Right lobe of liver (tissue), 4 donors: ENCODE data around the gene SLC2A1.

Source experiments
- POLR2A ChIP-seq: fragments of 450-650 bp; IDR thresholded peaks from one replicate; pipeline ENCODE4 v1.6.1; 2017; ENCODE audit warnings: antibody characterized with exemption, mild to moderate bottlenecking
- TF ChIP-seq, protein P1 (sequence below), 4 donors: fragments of 200-600 bp in 3 of 4; fragments of 450-650 bp in 1 of 4; IDR thresholded peaks; one replicate each; pipeline versions ENCODE4 v1.5.1 to v1.8.0; 2016 to 2022; ENCODE audit warnings: antibody characterized with exemption in 4 of 4, mild to moderate bottlenecking in 2 of 4
- donor health status: DM: no; HTN: no; CAD: no.
- donor health status: DM: no; HTN: no; CAD: no.
- donor health status: DM: no; HTN: yes; CAD: no.

DNA sequence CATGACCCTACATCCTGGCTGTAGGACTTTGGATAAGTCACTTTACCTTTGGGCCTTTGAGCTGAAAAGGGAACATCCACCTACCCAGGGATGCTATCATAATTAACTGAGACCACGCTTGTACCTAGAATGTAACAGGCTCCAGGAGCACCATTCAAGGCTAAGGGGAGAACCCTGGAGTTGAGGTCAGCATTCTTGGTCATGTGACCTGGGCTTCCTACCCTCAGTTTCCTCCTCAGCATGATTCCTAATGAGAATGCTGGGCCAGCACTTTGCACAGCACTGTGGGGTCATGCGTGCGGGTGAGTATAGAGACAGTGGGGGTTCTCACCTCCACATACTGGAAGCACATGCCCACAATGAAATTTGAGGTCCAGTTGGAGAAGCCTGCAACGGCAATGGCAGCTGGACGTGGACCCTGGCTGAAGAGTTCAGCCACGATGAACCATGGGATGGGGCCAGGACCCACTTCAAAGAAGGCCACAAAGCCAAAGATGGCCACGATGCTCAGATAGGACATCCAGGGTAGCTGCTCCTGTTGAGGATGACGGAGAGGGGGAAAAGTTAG is 31.3 kb downstream of the SLC2A1 start:
- no peak for TF ChIP-seq POLR2A
- TF ChIP-seq, protein P1, sequence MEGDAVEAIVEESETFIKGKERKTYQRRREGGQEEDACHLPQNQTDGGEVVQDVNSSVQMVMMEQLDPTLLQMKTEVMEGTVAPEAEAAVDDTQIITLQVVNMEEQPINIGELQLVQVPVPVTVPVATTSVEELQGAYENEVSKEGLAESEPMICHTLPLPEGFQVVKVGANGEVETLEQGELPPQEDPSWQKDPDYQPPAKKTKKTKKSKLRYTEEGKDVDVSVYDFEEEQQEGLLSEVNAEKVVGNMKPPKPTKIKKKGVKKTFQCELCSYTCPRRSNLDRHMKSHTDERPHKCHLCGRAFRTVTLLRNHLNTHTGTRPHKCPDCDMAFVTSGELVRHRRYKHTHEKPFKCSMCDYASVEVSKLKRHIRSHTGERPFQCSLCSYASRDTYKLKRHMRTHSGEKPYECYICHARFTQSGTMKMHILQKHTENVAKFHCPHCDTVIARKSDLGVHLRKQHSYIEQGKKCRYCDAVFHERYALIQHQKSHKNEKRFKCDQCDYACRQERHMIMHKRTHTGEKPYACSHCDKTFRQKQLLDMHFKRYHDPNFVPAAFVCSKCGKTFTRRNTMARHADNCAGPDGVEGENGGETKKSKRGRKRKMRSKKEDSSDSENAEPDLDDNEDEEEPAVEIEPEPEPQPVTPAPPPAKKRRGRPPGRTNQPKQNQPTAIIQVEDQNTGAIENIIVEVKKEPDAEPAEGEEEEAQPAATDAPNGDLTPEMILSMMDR (IDR thresholded peaks at IDR 0.05) = no peak
